NCI-H1417 (cell line): Measurements from ENCODE around the gene KRTAP9-1.
"Not testable (repeated sequence)": the region's sequence is repeated elsewhere in the genome, so short reads cannot be mapped to it uniquely, and the experiment has no call there.

ENCODE experiments used
- DNase-seq, 3 experiments: peaks; one replicate each; lab custom pipeline; 2025; lab: John Stamatoyannopoulos, UW

The KRTAP9-1 gene

GRCh38 chr17:41189837-41190318 is at the start of gene KRTAP9-1:
KRTAP9-1 (plus strand) TSS chr17:41189887; CDS start chr17:41189887, 0 bp downstream.
- not testable (repeated sequence) for DNase-seq

GRCh38 chr17:41140360-41141131 is 49.1 kb upstream of the KRTAP9-1 start, which contains the start of gene KRTAP4-6:
KRTAP4-6 (minus strand) TSS chr17:41140544; CDS start chr17:41140487, 57 bp downstream.
- no peak for DNase-seq

- no peak for DNase-seq
Observed at GRCh38 chr17:41141361-41141760, 48.3 kb upstream of the KRTAP9-1 start.

- no peak for DNase-seq
Observed at GRCh38 chr17:41144846-41145245, 44.8 kb upstream of the KRTAP9-1 start.

- DNase-seq = no peak
Observed at GRCh38 chr17:41145261-41145660, 44.4 kb upstream of the KRTAP9-1 start.

GRCh38 chr17:41147531-41148204 is 42.0 kb upstream of the KRTAP9-1 start:
- no peak for DNase-seq

GRCh38 chr17:41148971-41149651 is 40.6 kb upstream of the KRTAP9-1 start:
- not testable (repeated sequence) for DNase-seq

- no peak for DNase-seq
Observed at GRCh38 chr17:41149652-41149985, 40.1 kb upstream of the KRTAP9-1 start, which contains the start of gene KRTAP4-5. KRTAP4-5 (minus strand) TSS chr17:41149825; CDS start chr17:41149767, 58 bp downstream.

- no peak for DNase-seq
Observed at GRCh38 chr17:41150026-41150425, 39.7 kb upstream of the KRTAP9-1 start.

GRCh38 chr17:41151525-41151924 is 38.2 kb upstream of the KRTAP9-1 start:
- DNase-seq = no peak

GRCh38 chr17:41153856-41154255 is 35.8 kb upstream of the KRTAP9-1 start:
- no peak for DNase-seq

GRCh38 chr17:41160190-41160589 is 29.5 kb upstream of the KRTAP9-1 start:
- not testable (repeated sequence) for DNase-seq

- DNase-seq = no peak
Observed at GRCh38 chr17:41160648-41161047, 29.0 kb upstream of the KRTAP9-1 start, which contains the start of gene KRTAP4-4. KRTAP4-4 (minus strand) TSS chr17:41160748; CDS start chr17:41160691, 57 bp downstream.

GRCh38 chr17:41163828-41164227 is 25.9 kb upstream of the KRTAP9-1 start:
- no peak for DNase-seq

GRCh38 chr17:41167561-41167960 is 22.1 kb upstream of the KRTAP9-1 start:
- no peak for DNase-seq

- no peak for DNase-seq
Observed at GRCh38 chr17:41168121-41168520, 21.6 kb upstream of the KRTAP9-1 start, which contains the start of gene KRTAP4-3. KRTAP4-3 (minus strand) TSS chr17:41168221; CDS start chr17:41168172, 49 bp downstream.

GRCh38 chr17:41171886-41172285 is 17.8 kb upstream of the KRTAP9-1 start:
- no peak for DNase-seq

- no peak for DNase-seq
Observed at GRCh38 chr17:41176744-41177387, 12.8 kb upstream of the KRTAP9-1 start.

GRCh38 chr17:41177727-41178271 is 11.9 kb upstream of the KRTAP9-1 start, which contains the start of gene KRTAP4-2:
KRTAP4-2 (minus strand) TSS chr17:41178221; CDS start chr17:41178164, 57 bp downstream.
- no peak for DNase-seq

- DNase-seq = no peak
Observed at GRCh38 chr17:41178341-41178740, 11.3 kb upstream of the KRTAP9-1 start.
